Measurements from ENCODE around the gene CDK6.

Gene CDK6

DNA sequence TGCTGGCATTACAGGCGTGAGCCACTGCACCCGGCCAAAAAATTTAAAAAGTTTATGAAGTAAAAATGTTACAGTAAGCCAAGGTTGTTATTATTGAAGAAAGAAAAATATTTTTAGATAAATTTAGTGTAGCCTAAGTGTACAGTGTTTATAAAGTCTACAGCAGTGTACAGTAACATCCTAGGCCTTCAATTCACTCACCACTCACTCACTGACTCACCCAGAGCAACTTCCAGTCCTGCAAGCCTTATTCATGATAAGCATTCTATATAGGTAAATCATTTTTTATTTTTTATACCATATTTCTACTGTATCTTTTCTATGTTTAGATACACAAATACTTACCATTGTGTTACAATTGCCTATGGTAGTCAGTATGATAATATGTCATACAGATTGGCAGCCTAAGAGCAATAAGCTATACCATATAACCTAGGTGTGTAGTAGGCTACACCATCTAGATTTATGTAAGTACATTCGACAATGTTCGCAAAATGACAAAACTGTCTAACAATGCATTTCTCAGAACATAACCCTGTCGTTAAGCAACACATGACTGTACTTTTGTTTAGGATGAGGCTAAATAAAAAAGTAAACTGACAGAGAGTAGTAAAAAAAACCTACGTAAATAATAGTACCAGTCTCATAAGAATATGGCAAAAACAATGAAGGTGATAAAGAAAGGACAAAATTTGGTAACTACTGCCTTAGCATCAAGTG, 168.4 kb downstream of the CDK6 start:
- ChIA-PET POLR2A (no interaction called here), CTCF (interaction anchor here (1.3 kb wide), 1 partner anchor 14 kb away, joined by 3 read pairs; no protein-coding TSS in a partner anchor)
- no peak for DNase-seq (ENCODE audit: extremely low spot score)
- TF ChIP-seq, protein P1, sequence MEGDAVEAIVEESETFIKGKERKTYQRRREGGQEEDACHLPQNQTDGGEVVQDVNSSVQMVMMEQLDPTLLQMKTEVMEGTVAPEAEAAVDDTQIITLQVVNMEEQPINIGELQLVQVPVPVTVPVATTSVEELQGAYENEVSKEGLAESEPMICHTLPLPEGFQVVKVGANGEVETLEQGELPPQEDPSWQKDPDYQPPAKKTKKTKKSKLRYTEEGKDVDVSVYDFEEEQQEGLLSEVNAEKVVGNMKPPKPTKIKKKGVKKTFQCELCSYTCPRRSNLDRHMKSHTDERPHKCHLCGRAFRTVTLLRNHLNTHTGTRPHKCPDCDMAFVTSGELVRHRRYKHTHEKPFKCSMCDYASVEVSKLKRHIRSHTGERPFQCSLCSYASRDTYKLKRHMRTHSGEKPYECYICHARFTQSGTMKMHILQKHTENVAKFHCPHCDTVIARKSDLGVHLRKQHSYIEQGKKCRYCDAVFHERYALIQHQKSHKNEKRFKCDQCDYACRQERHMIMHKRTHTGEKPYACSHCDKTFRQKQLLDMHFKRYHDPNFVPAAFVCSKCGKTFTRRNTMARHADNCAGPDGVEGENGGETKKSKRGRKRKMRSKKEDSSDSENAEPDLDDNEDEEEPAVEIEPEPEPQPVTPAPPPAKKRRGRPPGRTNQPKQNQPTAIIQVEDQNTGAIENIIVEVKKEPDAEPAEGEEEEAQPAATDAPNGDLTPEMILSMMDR (IDR thresholded peaks at IDR 0.05; ENCODE audit: control extremely low read depth, extremely low read depth, low read depth, missing control alignments) = no peak

DNA sequence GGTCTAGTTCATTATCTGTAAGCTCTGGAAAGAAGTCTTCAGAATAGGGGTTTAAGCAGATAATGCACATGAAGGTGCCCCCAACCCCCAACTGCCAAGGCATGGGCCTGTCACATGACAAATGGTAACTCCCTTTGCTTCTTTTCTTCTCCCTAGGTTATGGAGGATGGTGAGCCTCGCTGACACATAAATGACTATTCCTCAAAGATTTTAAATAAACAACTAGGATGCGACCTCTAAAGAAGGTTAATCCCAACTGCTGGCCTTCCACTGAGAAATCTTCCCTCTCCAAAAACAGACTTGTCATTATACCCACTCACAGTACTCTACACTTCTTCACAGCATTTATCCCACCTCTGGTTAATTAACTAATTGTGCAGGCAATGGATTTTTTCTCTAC, 170.4 kb downstream of the CDK6 start:
- no peak for DNase-seq (ENCODE audit: extremely low spot score)
- POLR2A ChIA-PET = no interaction called here
- TF ChIP-seq, protein P1 (IDR thresholded peaks at IDR 0.05; ENCODE audit: control extremely low read depth, extremely low read depth, low read depth, missing control alignments) = no peak
- CTCF ChIA-PET = interaction anchor here (1.4 to 3.2 kb wide), 5 partner anchors 14 to 167 kb away, joined by 3 to 8 read pairs (median 4); no protein-coding TSS in a partner anchor

DNA sequence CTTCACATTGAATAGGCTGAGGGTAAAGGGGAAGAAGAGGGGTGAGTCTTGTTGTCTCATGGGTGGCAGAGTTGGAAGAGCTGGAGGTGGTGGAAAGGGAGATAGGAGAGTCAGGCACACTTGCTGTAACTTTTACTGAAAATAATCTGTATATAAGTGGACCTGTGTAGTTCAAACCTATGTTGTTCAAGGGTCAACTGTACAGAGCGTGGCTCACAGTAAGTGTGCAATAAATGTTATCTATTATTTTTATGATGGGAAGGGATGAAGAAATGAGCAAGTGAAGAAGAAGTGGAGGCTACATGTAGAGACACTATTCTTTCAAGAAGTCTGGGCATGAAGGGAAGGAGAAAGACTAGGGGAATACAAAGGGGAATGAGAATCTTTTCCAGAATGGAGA, 174.7 kb downstream of the CDK6 start:
- no peak for DNase-seq (ENCODE audit: extremely low spot score)
- ChIA-PET POLR2A (no interaction called here), CTCF (interaction anchor here (1.0 to 2.7 kb wide), 3 partner anchors 16 to 61 kb away, joined by 3 to 5 read pairs (median 3); no protein-coding TSS in a partner anchor)
- TF ChIP-seq, protein P1 (IDR thresholded peaks at IDR 0.05; ENCODE audit: control extremely low read depth, extremely low read depth, low read depth, missing control alignments) = no peak

DNA sequence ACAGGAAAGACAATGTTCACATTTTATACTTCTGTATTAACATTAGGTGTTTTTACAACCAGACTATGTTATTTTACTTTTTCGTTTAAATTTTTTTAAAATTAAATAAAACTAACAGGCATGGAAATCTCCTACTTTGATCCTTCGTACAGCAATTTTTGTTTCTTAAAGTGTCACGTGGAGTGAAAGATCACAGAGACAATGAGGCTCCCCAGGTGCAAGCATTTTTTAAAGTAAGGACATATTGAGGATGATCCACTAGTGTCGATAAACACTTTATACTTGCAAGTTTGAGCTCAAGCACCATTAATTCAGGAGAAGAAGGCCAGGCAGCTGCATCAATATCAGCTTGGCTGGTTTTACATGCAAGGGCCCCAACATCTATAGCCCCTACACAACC, 177.7 kb downstream of the CDK6 start:
- POLR2A ChIA-PET = no interaction called here
- CTCF ChIA-PET = interaction anchor here (1.1 to 1.6 kb wide), 2 partner anchors 31 to 40 kb away, joined by 3 read pairs; no protein-coding TSS in a partner anchor

DNA sequence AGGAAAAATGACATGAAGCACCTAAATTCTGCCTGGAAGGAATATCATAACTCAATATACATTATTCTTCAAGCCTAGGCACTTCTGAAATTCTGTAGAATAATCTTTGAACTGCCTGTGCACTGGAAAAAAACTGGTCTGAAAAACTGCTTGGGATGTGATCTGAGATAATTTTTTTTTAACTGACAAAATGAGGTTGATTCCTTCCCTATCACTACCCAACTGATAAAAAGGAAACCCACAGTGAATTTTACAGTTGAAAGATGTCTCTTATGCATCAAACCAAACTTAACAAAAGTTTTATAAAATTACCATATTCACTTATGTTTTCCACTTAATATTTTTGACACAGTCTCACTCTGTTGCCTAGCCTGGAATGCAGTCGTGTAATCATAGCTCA, 179.0 kb downstream of the CDK6 start:
- DNase-seq (ENCODE audit: extremely low spot score) = no peak
- TF ChIP-seq, protein P1 (IDR thresholded peaks at IDR 0.05; ENCODE audit: control extremely low read depth, extremely low read depth, low read depth, missing control alignments) = no peak
- ChIA-PET POLR2A (no interaction called here), CTCF (interaction anchor here (1.1 to 1.6 kb wide), 2 partner anchors 14 to 32 kb away, joined by 3 to 5 read pairs; no protein-coding TSS in a partner anchor)

More for the DNA sequence above, 177.7 kb downstream of the CDK6 start:
- TF ChIP-seq, protein P1 (IDR thresholded peaks at IDR 0.05; ENCODE audit: control extremely low read depth, extremely low read depth, low read depth, missing control alignments) = no peak
- no peak for DNase-seq (ENCODE audit: extremely low spot score)

DNA sequence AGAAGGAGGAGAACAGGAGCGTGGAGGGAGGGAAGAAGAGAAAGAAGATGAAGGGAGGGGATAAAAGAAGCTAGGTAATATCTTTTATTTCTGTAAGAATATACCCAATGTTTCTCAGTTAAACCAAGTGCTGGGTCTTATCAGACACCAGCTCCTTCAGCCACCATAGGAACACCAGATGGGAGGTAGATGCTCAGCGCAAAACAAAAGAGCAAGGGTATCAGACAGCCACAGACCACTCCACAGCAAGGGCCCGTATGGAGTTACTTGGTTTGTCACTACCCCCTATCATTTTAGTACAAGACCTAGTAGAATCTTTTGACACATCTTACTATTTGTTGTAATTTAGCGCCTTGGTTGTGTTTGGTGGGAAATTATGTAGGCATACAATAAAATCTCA, 180.3 kb downstream of the CDK6 start:
- ChIA-PET POLR2A (no interaction called here), CTCF (interaction anchor here (0.9 to 1.7 kb wide), 3 partner anchors 11 to 42 kb away, joined by 3 to 7 read pairs (median 4); no protein-coding TSS in a partner anchor)
- DNase-seq (ENCODE audit: extremely low spot score) = no peak
- TF ChIP-seq, protein P1 (IDR thresholded peaks at IDR 0.05; ENCODE audit: control extremely low read depth, extremely low read depth, low read depth, missing control alignments) = no peak

All from GM10248 (cell line).